NB4 (cell line): ENCODE measurements around the gene FSTL3.

Experiments used
- MAX ChIP-seq: IDR thresholded peaks from 2 replicates; pipeline ENCODE4 v1.6.1; 2011; ENCODE audit warnings: low read depth, low read length
- POLR2A ChIP-seq: IDR thresholded peaks from 2 replicates; pipeline ENCODE4 v1.6.1; 2011; ENCODE audit warnings: mild to moderate bottlenecking; ENCODE audit not compliant: insufficient read length; ENCODE audit errors: extremely low read depth
- TF ChIP-seq, protein P1 (sequence below): IDR thresholded peaks from one replicate; pipeline ENCODE4 v1.5.1; 2012; ENCODE audit warnings: low read depth, low read length

GRCh38 chr19:711254-711653 is 35.1 kb downstream of the FSTL3 start:
- TF ChIP-seq, protein P1, sequence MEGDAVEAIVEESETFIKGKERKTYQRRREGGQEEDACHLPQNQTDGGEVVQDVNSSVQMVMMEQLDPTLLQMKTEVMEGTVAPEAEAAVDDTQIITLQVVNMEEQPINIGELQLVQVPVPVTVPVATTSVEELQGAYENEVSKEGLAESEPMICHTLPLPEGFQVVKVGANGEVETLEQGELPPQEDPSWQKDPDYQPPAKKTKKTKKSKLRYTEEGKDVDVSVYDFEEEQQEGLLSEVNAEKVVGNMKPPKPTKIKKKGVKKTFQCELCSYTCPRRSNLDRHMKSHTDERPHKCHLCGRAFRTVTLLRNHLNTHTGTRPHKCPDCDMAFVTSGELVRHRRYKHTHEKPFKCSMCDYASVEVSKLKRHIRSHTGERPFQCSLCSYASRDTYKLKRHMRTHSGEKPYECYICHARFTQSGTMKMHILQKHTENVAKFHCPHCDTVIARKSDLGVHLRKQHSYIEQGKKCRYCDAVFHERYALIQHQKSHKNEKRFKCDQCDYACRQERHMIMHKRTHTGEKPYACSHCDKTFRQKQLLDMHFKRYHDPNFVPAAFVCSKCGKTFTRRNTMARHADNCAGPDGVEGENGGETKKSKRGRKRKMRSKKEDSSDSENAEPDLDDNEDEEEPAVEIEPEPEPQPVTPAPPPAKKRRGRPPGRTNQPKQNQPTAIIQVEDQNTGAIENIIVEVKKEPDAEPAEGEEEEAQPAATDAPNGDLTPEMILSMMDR = no peak
- no peak for TF ChIP-seq POLR2A
- no peak for TF ChIP-seq MAX
